DMS153 treated with DMSO at 0.1 percent for 48 hours (cell line): ENCODE results near the gene UGT3A1.

Source experiments
- DNase-seq: peaks from one replicate; lab custom pipeline; 2025; ENCODE audit not compliant: unreplicated experiment; lab: John Stamatoyannopoulos, UW

Gene UGT3A1

GRCh38 chr5:35919191-35919590, 72.0 kb downstream of the UGT3A1 start:
- no peak for DNase-seq

GRCh38 chr5:35908814-35909213, 82.4 kb downstream of the UGT3A1 start:
- DNase-seq: no peak

- DNase-seq: no peak
These were observed 83.0 kb downstream of the UGT3A1 start for GRCh38 chr5:35908228-35908627.

- DNase-seq: no peak
These were observed 86.6 kb downstream of the UGT3A1 start for GRCh38 chr5:35904443-35905132.

GRCh38 chr5:35903631-35904203, 87.5 kb downstream of the UGT3A1 start:
- DNase-seq: no peak

DNA sequence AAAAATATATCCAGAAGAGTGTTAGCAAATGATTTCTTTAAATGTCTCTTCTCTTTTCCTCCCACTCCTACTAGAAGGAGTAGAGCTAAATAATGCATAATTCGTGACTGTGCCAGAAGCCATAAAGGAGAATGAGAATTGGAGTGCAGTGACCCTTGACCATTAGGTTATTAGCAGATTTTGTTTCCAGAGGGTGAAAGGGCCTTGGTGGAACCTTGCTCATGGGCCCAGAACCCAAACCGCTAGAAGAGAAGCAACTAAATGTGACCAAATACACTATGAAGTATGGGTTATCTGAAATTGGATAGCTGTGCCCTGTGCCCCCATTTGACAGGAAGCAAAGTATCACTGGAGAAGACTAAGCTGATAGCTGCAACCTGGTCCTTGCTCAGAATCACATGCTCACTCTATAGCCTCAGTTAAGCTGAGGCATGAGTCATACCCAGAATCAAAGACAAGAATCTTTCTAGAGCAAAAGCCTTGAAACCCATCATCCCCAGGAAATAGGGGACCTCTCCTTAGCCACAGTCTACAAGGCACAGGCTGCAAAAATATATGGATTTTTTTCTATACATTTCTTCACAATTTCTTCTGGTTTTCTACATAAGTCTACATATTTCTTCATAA, 89.0 kb downstream of the UGT3A1 start:
- no peak for DNase-seq
